HepG2 (cell line): Measurements from ENCODE around the gene ZNF384. TPM values are rescaled to one million over a fixed set of nuclear protein-coding genes. Genes with fewer than 3 reads are reported as not detected.

Experiments used
- ATAD3A ChIP-seq: sonication (generic); formaldehyde crosslinking; IDR thresholded peaks from 2 replicates; pipeline ENCODE4 v1.4.0; 2020; ENCODE audit warnings: missing genetic modification reagents
- ETV5 ChIP-seq: IDR thresholded peaks from 2 replicates; pipeline ENCODE4 v1.6.1; 2018; ENCODE audit warnings: missing biosample characterization, missing genetic modification reagents, inconsistent platforms, borderline replicate concordance
- HES4 ChIP-seq: sonication (generic); formaldehyde crosslinking; IDR thresholded peaks from 2 replicates; pipeline ENCODE4 v1.9.0; 2021; ENCODE audit warnings: mild to moderate bottlenecking, missing genetic modification reagents, borderline replicate concordance
- NCOA1 ChIP-seq: sonication (generic); formaldehyde crosslinking; IDR thresholded peaks from 2 replicates; pipeline ENCODE4 v1.9.0; 2021; ENCODE audit warnings: missing genetic modification reagents
- NCOR1 ChIP-seq: fragments of 200-600 bp; sonication (generic); IDR thresholded peaks from 2 replicates; pipeline ENCODE4 v1.7.0; 2017; ENCODE audit warnings: antibody characterized with exemption, low read length, borderline replicate concordance
- PITX1 ChIP-seq: sonication (generic); formaldehyde crosslinking; IDR thresholded peaks from 2 replicates; pipeline ENCODE4 v1.5.1; 2020; ENCODE audit warnings: mild to moderate bottlenecking, missing genetic modification reagents
- TAF1 ChIP-seq: sonication (generic); formaldehyde crosslinking; IDR thresholded peaks from 2 replicates; pipeline ENCODE4 v1.4.0; 2020; ENCODE audit warnings: missing genetic modification reagents
- TAF15 ChIP-seq: fragments of 200-400 bp; formaldehyde crosslinking; IDR thresholded peaks from one replicate; pipeline ENCODE4 v1.6.1; 2018; ENCODE audit warnings: mild to moderate bottlenecking, low read depth, low read length; ENCODE audit not compliant: poor library complexity, severe bottlenecking
- THYN1 ChIP-seq: sonication (generic); formaldehyde crosslinking; IDR thresholded peaks from 2 replicates; pipeline ENCODE4 v1.8.1; 2023; ENCODE audit warnings: low read depth, mild to moderate bottlenecking, moderate library complexity, missing genetic modification reagents, borderline replicate concordance
- ZFX ChIP-seq: sonication (generic); formaldehyde crosslinking; IDR thresholded peaks from 2 replicates; pipeline ENCODE4 v1.4.0; 2020; ENCODE audit warnings: mild to moderate bottlenecking, low read depth, missing genetic modification reagents, moderate library complexity
- ZMYM4 ChIP-seq: sonication (generic); formaldehyde crosslinking; IDR thresholded peaks from 2 replicates; pipeline ENCODE4 v1.8.1; 2023; ENCODE audit warnings: mild to moderate bottlenecking, missing genetic modification reagents
- ZNF12 ChIP-seq: sonication (generic); formaldehyde crosslinking; IDR thresholded peaks from 2 replicates; pipeline ENCODE4 v1.5.0; 2020; ENCODE audit warnings: missing genetic modification reagents
- polyA plus RNA-seq, 8 experiments: library from polyadenylated mRNA; depleted of rRNA in 3 of 8; stranded (reverse) in 7 of 8; unstranded in 1 of 8; fragments of >200 nt; fragmentation: Illumina TruSeq in 4 of 8; extraction: Trizol in 4 of 8; gene quantifications; 2 replicates each; pipeline versions ENCODE4 v1.2.1 to v1.2.3, GENCODE V29; 2011 to 2016; ENCODE audit warnings: low read depth in 4 of 8, missing spikeins in 1 of 8, mixed read lengths in 1 of 8; ENCODE audit not compliant: insufficient read depth in 1 of 8
- total RNA-seq, 5 experiments: library from RNA; depleted of rRNA; stranded (reverse); fragments of >200 nt; fragmentation: Illumina TruSeq; extraction: Trizol; gene quantifications; 2 replicates each; pipeline ENCODE4 v1.2.3, GENCODE V29; 2016; ENCODE audit warnings: low read depth in 1 of 5
- TF ChIP-seq, protein P1 (sequence below): sonication (generic); formaldehyde crosslinking; IDR thresholded peaks from 2 replicates; pipeline ENCODE4 v1.5.1; 2020; ENCODE audit warnings: mild to moderate bottlenecking, missing genetic modification reagents, moderate library complexity
- TF ChIP-seq, protein P2 (sequence below): sonication (generic); formaldehyde crosslinking; IDR thresholded peaks from 2 replicates; pipeline ENCODE4 v1.4.0; 2020; ENCODE audit warnings: missing genetic modification reagents
- TF ChIP-seq, protein P3 (sequence below): sonication (generic); formaldehyde crosslinking; IDR thresholded peaks from 2 replicates; pipeline ENCODE4 v1.5.0; 2020; ENCODE audit warnings: mild to moderate bottlenecking, missing genetic modification reagents, borderline replicate concordance
- TF ChIP-seq, protein P4 (sequence below): sonication (generic); formaldehyde crosslinking; IDR thresholded peaks from 2 replicates; pipeline ENCODE4 v1.8.0; 2022; ENCODE audit warnings: missing genetic modification reagents, mild to moderate bottlenecking, borderline replicate concordance
- TF ChIP-seq, protein P5 (sequence below): sonication (generic); formaldehyde crosslinking; IDR thresholded peaks from 2 replicates; pipeline ENCODE4 v1.5.0; 2020; ENCODE audit warnings: missing genetic modification reagents

Gene ZNF384
- total and polyA plus RNA-seq, 2 of the 13 experiments (the other 11 are each of a cell fraction or from before 2014, with no cell fraction given): 23.6 to 55.3 TPM

DNA sequence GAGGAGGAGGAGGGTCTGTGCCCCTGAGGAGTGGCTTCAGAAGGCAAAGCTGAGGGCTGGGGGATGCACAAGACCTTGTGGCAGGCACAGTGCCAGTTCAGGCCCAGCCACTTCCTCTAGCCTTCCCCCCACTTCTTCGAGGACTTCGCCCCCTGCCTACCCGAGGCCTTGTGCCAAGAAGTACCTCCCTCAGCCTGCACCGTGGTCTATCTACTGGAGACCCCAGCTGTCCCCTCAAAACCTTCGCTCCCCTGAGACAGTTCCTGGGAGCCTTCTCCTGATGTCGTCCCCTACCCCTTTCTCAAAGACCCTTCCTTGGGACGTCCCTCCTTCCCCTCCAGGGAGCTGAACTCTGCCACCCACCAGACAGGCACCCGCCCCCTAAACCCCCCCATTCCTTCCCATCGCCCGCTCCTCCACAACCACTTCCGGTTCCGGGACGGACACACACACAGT is 604 bp downstream of the ZNF384 start (continued):
- TF ChIP-seq, protein P1, sequence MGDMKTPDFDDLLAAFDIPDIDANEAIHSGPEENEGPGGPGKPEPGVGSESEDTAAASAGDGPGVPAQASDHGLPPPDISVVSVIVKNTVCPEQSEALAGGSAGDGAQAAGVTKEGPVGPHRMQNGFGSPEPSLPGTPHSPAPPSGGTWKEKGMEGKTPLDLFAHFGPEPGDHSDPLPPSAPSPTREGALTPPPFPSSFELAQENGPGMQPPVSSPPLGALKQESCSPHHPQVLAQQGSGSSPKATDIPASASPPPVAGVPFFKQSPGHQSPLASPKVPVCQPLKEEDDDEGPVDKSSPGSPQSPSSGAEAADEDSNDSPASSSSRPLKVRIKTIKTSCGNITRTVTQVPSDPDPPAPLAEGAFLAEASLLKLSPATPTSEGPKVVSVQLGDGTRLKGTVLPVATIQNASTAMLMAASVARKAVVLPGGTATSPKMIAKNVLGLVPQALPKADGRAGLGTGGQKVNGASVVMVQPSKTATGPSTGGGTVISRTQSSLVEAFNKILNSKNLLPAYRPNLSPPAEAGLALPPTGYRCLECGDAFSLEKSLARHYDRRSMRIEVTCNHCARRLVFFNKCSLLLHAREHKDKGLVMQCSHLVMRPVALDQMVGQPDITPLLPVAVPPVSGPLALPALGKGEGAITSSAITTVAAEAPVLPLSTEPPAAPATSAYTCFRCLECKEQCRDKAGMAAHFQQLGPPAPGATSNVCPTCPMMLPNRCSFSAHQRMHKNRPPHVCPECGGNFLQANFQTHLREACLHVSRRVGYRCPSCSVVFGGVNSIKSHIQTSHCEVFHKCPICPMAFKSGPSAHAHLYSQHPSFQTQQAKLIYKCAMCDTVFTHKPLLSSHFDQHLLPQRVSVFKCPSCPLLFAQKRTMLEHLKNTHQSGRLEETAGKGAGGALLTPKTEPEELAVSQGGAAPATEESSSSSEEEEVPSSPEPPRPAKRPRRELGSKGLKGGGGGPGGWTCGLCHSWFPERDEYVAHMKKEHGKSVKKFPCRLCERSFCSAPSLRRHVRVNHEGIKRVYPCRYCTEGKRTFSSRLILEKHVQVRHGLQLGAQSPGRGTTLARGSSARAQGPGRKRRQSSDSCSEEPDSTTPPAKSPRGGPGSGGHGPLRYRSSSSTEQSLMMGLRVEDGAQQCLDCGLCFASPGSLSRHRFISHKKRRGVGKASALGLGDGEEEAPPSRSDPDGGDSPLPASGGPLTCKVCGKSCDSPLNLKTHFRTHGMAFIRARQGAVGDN (CRISPR knock-in tag): no peak
- peak; percentile 16; the same call in 1 of the 2 replicates for TF ChIP-seq ZMYM4
- no peak for TF ChIP-seq TAF1 (CRISPR knock-in tag)
- TF ChIP-seq, protein P2, sequence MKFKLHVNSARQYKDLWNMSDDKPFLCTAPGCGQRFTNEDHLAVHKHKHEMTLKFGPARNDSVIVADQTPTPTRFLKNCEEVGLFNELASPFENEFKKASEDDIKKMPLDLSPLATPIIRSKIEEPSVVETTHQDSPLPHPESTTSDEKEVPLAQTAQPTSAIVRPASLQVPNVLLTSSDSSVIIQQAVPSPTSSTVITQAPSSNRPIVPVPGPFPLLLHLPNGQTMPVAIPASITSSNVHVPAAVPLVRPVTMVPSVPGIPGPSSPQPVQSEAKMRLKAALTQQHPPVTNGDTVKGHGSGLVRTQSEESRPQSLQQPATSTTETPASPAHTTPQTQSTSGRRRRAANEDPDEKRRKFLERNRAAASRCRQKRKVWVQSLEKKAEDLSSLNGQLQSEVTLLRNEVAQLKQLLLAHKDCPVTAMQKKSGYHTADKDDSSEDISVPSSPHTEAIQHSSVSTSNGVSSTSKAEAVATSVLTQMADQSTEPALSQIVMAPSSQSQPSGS (CRISPR knock-in tag): no peak
- peak; percentile 87 for TF ChIP-seq ZFX (CRISPR knock-in tag)
- TF ChIP-seq, protein P3, sequence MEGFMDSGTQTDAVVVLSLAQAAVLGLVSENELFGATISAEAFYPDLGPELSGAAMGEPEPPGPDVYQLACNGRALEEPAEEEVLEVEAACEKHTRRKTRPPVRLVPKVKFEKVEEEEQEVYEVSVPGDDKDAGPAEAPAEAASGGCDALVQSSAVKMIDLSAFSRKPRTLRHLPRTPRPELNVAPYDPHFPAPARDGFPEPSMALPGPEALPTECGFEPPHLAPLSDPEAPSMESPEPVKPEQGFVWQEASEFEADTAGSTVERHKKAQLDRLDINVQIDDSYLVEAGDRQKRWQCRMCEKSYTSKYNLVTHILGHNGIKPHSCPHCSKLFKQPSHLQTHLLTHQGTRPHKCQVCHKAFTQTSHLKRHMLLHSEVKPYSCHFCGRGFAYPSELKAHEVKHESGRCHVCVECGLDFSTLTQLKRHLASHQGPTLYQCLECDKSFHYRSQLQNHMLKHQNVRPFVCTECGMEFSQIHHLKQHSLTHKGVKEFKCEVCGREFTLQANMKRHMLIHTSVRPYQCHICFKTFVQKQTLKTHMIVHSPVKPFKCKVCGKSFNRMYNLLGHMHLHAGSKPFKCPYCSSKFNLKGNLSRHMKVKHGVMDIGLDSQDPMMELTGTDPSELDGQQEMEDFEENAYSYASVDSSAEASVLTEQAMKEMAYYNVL (CRISPR knock-in tag): no peak; the same call in 1 of the 2 replicates
- TF ChIP-seq NCOR1: 0 out of 2 replicates have a peak, but pooled peaks have one; percentile 13
- peak; percentile 5; the same call in 1 of the 2 replicates for TF ChIP-seq ZNF12 (CRISPR knock-in tag)
- no peak for TF ChIP-seq THYN1
- TF ChIP-seq NCOA1: 0 out of 2 replicates have a peak, but pooled peaks have one; percentile 61
- TF ChIP-seq ETV5 (CRISPR knock-in tag): no peak
- no peak for TF ChIP-seq TAF15
- 0 out of 2 replicates have a peak, but pooled peaks have one; percentile 7 for TF ChIP-seq PITX1 (CRISPR knock-in tag)
- no peak for TF ChIP-seq ATAD3A (CRISPR knock-in tag)
- TF ChIP-seq, protein P4, sequence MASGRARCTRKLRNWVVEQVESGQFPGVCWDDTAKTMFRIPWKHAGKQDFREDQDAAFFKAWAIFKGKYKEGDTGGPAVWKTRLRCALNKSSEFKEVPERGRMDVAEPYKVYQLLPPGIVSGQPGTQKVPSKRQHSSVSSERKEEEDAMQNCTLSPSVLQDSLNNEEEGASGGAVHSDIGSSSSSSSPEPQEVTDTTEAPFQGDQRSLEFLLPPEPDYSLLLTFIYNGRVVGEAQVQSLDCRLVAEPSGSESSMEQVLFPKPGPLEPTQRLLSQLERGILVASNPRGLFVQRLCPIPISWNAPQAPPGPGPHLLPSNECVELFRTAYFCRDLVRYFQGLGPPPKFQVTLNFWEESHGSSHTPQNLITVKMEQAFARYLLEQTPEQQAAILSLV: 0 out of 2 replicates have a peak, but pooled peaks have one; percentile 9
- TF ChIP-seq HES4 (CRISPR knock-in tag): no peak
- TF ChIP-seq, protein P5, sequence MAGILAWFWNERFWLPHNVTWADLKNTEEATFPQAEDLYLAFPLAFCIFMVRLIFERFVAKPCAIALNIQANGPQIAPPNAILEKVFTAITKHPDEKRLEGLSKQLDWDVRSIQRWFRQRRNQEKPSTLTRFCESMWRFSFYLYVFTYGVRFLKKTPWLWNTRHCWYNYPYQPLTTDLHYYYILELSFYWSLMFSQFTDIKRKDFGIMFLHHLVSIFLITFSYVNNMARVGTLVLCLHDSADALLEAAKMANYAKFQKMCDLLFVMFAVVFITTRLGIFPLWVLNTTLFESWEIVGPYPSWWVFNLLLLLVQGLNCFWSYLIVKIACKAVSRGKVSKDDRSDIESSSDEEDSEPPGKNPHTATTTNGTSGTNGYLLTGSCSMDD (CRISPR knock-in tag): no peak
